ENCODE results near the gene ADRA2C.

ADRA2C gene

GRCh38 chr4:3783693-3784306, 17.6 kb downstream of the ADRA2C start:
- Histone ChIP-seq H3K9ac (ENCODE audit: low read depth, low read length) (no peak overlapping the region), H3K27me3 (ENCODE audit: insufficient read depth, low read length) (no peaks in the 10 kb centered on the region), H3K4me1 (ENCODE audit: insufficient read depth, low read length) (no peaks in the 10 kb centered on the region), H3K36me3 (ENCODE audit: insufficient read depth, low read depth, low read length) (no peaks in the 10 kb centered on the region), H3K9me3 (ENCODE audit: insufficient read depth, low read depth, low read length) (no peaks in the 10 kb centered on the region), H3K27ac (ENCODE audit: low read length) (no peak overlapping the region), H3K4me3 (ENCODE audit: low read length) (no peak overlapping the region)

- Histone ChIP-seq H3K4me3 (ENCODE audit: low read length) (no peak overlapping the region), H3K9ac (ENCODE audit: low read depth, low read length) (no peak overlapping the region), H3K4me1 (ENCODE audit: insufficient read depth, low read length) (no peaks in the 10 kb centered on the region), H3K27me3 (ENCODE audit: insufficient read depth, low read length) (no peaks in the 10 kb centered on the region), H3K9me3 (ENCODE audit: insufficient read depth, low read depth, low read length) (no peaks in the 10 kb centered on the region), H3K36me3 (ENCODE audit: insufficient read depth, low read depth, low read length) (no peaks in the 10 kb centered on the region), H3K27ac (ENCODE audit: low read length) (no peak overlapping the region)
These were observed 18.5 kb downstream of the ADRA2C start for GRCh38 chr4:3784454-3785291.

GRCh38 chr4:3785292-3785565, 19.0 kb downstream of the ADRA2C start:
- Histone ChIP-seq H3K27me3 (ENCODE audit: insufficient read depth, low read length) (no peaks in the 10 kb centered on the region), H3K4me1 (ENCODE audit: insufficient read depth, low read length) (no peaks in the 10 kb centered on the region), H3K4me3 (ENCODE audit: low read length) (no peak overlapping the region)

GRCh38 chr4:3786196-3786869, 20.1 kb downstream of the ADRA2C start:
- Histone ChIP-seq H3K36me3 (ENCODE audit: insufficient read depth, low read depth, low read length) (no peaks in the 10 kb centered on the region), H3K4me1 (ENCODE audit: insufficient read depth, low read length) (no peaks in the 10 kb centered on the region), H3K27ac (ENCODE audit: low read length) (no peak overlapping the region), H3K27me3 (ENCODE audit: insufficient read depth, low read length) (no peaks in the 10 kb centered on the region), H3K9ac (ENCODE audit: low read depth, low read length) (no peak overlapping the region), H3K4me3 (ENCODE audit: low read length) (no peak overlapping the region), H3K9me3 (ENCODE audit: insufficient read depth, low read depth, low read length) (no peaks in the 10 kb centered on the region)

More at GRCh38 chr4:3785292-3785565, 19.0 kb downstream of the ADRA2C start:
- Histone ChIP-seq H3K9ac (ENCODE audit: low read depth, low read length) (no peak overlapping the region), H3K9me3 (ENCODE audit: insufficient read depth, low read depth, low read length) (no peaks in the 10 kb centered on the region), H3K36me3 (ENCODE audit: insufficient read depth, low read depth, low read length) (no peaks in the 10 kb centered on the region), H3K27ac (ENCODE audit: low read length) (no peak overlapping the region)

- H3K9me3 ChIP-seq (ENCODE audit: insufficient read depth, low read depth, low read length) = no peaks in the 10 kb centered on the region
- no peaks in the 10 kb centered on the region; the same call in 1 of the 2 replicates for H3K27me3 ChIP-seq (ENCODE audit: insufficient read depth, low read length)
- H3K4me3 ChIP-seq (ENCODE audit: low read length) = no peak overlapping the region
- no peak overlapping the region for H3K27ac ChIP-seq (ENCODE audit: low read length)
- no peaks in the 10 kb centered on the region for H3K4me1 ChIP-seq (ENCODE audit: insufficient read depth, low read length)
- no peak overlapping the region for H3K9ac ChIP-seq (ENCODE audit: low read depth, low read length)
- H3K36me3 ChIP-seq (ENCODE audit: insufficient read depth, low read depth, low read length) = no peaks in the 10 kb centered on the region
These were observed 21.5 kb downstream of the ADRA2C start for GRCh38 chr4:3787489-3788365.

- no peaks in the 10 kb centered on the region for H3K36me3 ChIP-seq (ENCODE audit: insufficient read depth, low read depth, low read length)
- no peak overlapping the region for H3K9ac ChIP-seq (ENCODE audit: low read depth, low read length)
- no peak overlapping the region for H3K4me3 ChIP-seq (ENCODE audit: low read length)
- H3K9me3 ChIP-seq (ENCODE audit: insufficient read depth, low read depth, low read length) = no peaks in the 10 kb centered on the region
- H3K4me1 ChIP-seq (ENCODE audit: insufficient read depth, low read length) = no peaks in the 10 kb centered on the region
- H3K27ac ChIP-seq (ENCODE audit: low read length) = no peak overlapping the region
- no peaks in the 10 kb centered on the region; the same call in 1 of the 2 replicates for H3K27me3 ChIP-seq (ENCODE audit: insufficient read depth, low read length)
These were observed 22.1 kb downstream of the ADRA2C start for GRCh38 chr4:3788366-3788660.

- H3K9ac ChIP-seq (ENCODE audit: low read depth, low read length) = no peak overlapping the region
- H3K4me3 ChIP-seq (ENCODE audit: low read length) = no peak overlapping the region
- no peak overlapping the region for H3K27ac ChIP-seq (ENCODE audit: low read length)
- no peaks in the 10 kb centered on the region for H3K4me1 ChIP-seq (ENCODE audit: insufficient read depth, low read length)
- no peaks in the 10 kb centered on the region for H3K9me3 ChIP-seq (ENCODE audit: insufficient read depth, low read depth, low read length)
- no peaks in the 10 kb centered on the region for H3K36me3 ChIP-seq (ENCODE audit: insufficient read depth, low read depth, low read length)
- no peaks in the 10 kb centered on the region; the same call in 1 of the 2 replicates for H3K27me3 ChIP-seq (ENCODE audit: insufficient read depth, low read length)
These were observed 23.4 kb downstream of the ADRA2C start for GRCh38 chr4:3789587-3789986.

- no peaks in the 10 kb centered on the region for H3K36me3 ChIP-seq (ENCODE audit: insufficient read depth, low read depth, low read length)
- no peak overlapping the region for H3K27ac ChIP-seq (ENCODE audit: low read length)
- no peak overlapping the region for H3K4me3 ChIP-seq (ENCODE audit: low read length)
- H3K9ac ChIP-seq (ENCODE audit: low read depth, low read length) = no peak overlapping the region
- no peaks in the 10 kb centered on the region for H3K4me1 ChIP-seq (ENCODE audit: insufficient read depth, low read length)
- H3K27me3 ChIP-seq (ENCODE audit: insufficient read depth, low read length) = no peaks in the 10 kb centered on the region; the same call in 1 of the 2 replicates
- H3K9me3 ChIP-seq (ENCODE audit: insufficient read depth, low read depth, low read length) = no peaks in the 10 kb centered on the region
These were observed 23.9 kb downstream of the ADRA2C start for GRCh38 chr4:3790006-3790561.

- no peaks in the 10 kb centered on the region for H3K4me1 ChIP-seq (ENCODE audit: insufficient read depth, low read length)
These were observed 25.1 kb downstream of the ADRA2C start for GRCh38 chr4:3791256-3791655.

GRCh38 chr4:3791910-3792542, 25.8 kb downstream of the ADRA2C start:
- Histone ChIP-seq H3K9me3 (ENCODE audit: insufficient read depth, low read depth, low read length) (peaks cover 3% of the 10 kb centered on the region; the same call in 1 of the 2 replicates), H3K4me1 (ENCODE audit: insufficient read depth, low read length) (no peaks in the 10 kb centered on the region), H3K27ac (ENCODE audit: low read length) (no peak overlapping the region), H3K4me3 (ENCODE audit: low read length) (no peak overlapping the region), H3K27me3 (ENCODE audit: insufficient read depth, low read length) (no peaks in the 10 kb centered on the region; the same call in 1 of the 2 replicates), H3K36me3 (ENCODE audit: insufficient read depth, low read depth, low read length) (no peaks in the 10 kb centered on the region), H3K9ac (ENCODE audit: low read depth, low read length) (no peak overlapping the region)

More at GRCh38 chr4:3791256-3791655, 25.1 kb downstream of the ADRA2C start:
- Histone ChIP-seq H3K4me3 (ENCODE audit: low read length) (no peak overlapping the region), H3K36me3 (ENCODE audit: insufficient read depth, low read depth, low read length) (no peaks in the 10 kb centered on the region), H3K27me3 (ENCODE audit: insufficient read depth, low read length) (no peaks in the 10 kb centered on the region; the same call in 1 of the 2 replicates), H3K9me3 (ENCODE audit: insufficient read depth, low read depth, low read length) (no peaks in the 10 kb centered on the region), H3K27ac (ENCODE audit: low read length) (no peak overlapping the region), H3K9ac (ENCODE audit: low read depth, low read length) (no peak overlapping the region)

- no peaks in the 10 kb centered on the region for H3K4me1 ChIP-seq (ENCODE audit: insufficient read depth, low read length)
- peaks cover 5% of the 10 kb centered on the region; the same call in 1 of the 2 replicates for H3K9me3 ChIP-seq (ENCODE audit: insufficient read depth, low read depth, low read length)
- H3K36me3 ChIP-seq (ENCODE audit: insufficient read depth, low read depth, low read length) = no peaks in the 10 kb centered on the region
- H3K4me3 ChIP-seq (ENCODE audit: low read length) = no peak overlapping the region
- H3K27me3 ChIP-seq (ENCODE audit: insufficient read depth, low read length) = no peaks in the 10 kb centered on the region; the same call in 1 of the 2 replicates
- no peak overlapping the region for H3K9ac ChIP-seq (ENCODE audit: low read depth, low read length)
- no peak overlapping the region for H3K27ac ChIP-seq (ENCODE audit: low read length)
These were observed 26.6 kb downstream of the ADRA2C start for GRCh38 chr4:3792813-3793212.

All from iPS-20b (cell line).